HG02970 (cell line): ENCODE data around the gene MFAP4.

Source experiments
- ATAC-seq: cut with Tn5 transposase; IDR thresholded peaks from one replicate; pipeline ENCODE4 v1.9.1; 2021; ENCODE audit warnings: mild to moderate bottlenecking, moderate library complexity, moderate number of reproducible peaks; ENCODE audit not compliant: unreplicated experiment, low FRiP score

The MFAP4 gene

GRCh38 chr17:19410875-19411620 lies 24.1 kb upstream of the MFAP4 start, which contains the start of gene RNF112:
Gene RNF112 (plus strand): TSS chr17:19411232. CDS start chr17:19411409, 177 bp downstream.
- no peak for ATAC-seq

- no peak for ATAC-seq
Observed at GRCh38 chr17:19410091-19410490, 23.1 kb upstream of the MFAP4 start.

- no peak for ATAC-seq
Observed at GRCh38 chr17:19409509-19409908, 22.5 kb upstream of the MFAP4 start.

- ATAC-seq, result no peak
Observed at GRCh38 chr17:19409066-19409465, 22.1 kb upstream of the MFAP4 start.

- no peak for ATAC-seq
Observed at GRCh38 chr17:19408346-19408710, 21.3 kb upstream of the MFAP4 start.

- ATAC-seq, result no peak
Observed at GRCh38 chr17:19407601-19408345, 20.8 kb upstream of the MFAP4 start.

- no peak for ATAC-seq
Observed at GRCh38 chr17:19405114-19405513, 18.1 kb upstream of the MFAP4 start.

GRCh38 chr17:19404264-19404663 lies 17.3 kb upstream of the MFAP4 start:
- no peak for ATAC-seq

GRCh38 chr17:19403021-19403420 lies 16.0 kb upstream of the MFAP4 start:
- no peak for ATAC-seq

GRCh38 chr17:19402171-19402570 lies 15.2 kb upstream of the MFAP4 start:
- ATAC-seq, result no peak

- no peak for ATAC-seq
Observed at GRCh38 chr17:19401321-19402010, 14.5 kb upstream of the MFAP4 start.

GRCh38 chr17:19399750-19400450 lies 12.9 kb upstream of the MFAP4 start:
- ATAC-seq, result no peak

- no peak for ATAC-seq
Observed at GRCh38 chr17:19398301-19399181, 11.6 kb upstream of the MFAP4 start.

- ATAC-seq, result no peak
Observed at GRCh38 chr17:19397556-19398041, 10.6 kb upstream of the MFAP4 start.

GRCh38 chr17:19392303-19392702 lies 5.3 kb upstream of the MFAP4 start:
- ATAC-seq, result no peak

GRCh38 chr17:19391432-19391831 lies 4.4 kb upstream of the MFAP4 start:
- ATAC-seq, result no peak

GRCh38 chr17:19390951-19391350 lies 4.0 kb upstream of the MFAP4 start:
- no peak for ATAC-seq

- ATAC-seq, result no peak
Observed at GRCh38 chr17:19388791-19389785, 2.1 kb upstream of the MFAP4 start.
